Heart left ventricle (tissue), 16 donors: Measurements from ENCODE around the gene SPTB. TPM values are rescaled to one million over a fixed set of nuclear protein-coding genes. Genes with fewer than 3 reads are reported as not detected.
A peak's percentile ranks its signal among the peaks of the same experiment; 100 is the strongest.

Experiments
- ATAC-seq, 4 donors: fragments of 200-7000 bp; cut with Tn5 transposase; one replicate each; pipeline ENCODE4 v1.9.1; 2020 to 2022; ENCODE audit warnings: moderate library complexity in 4 of 4, mild to moderate bottlenecking in 3 of 4, moderate number of reproducible peaks in 1 of 4
- DNase-seq, 5 donors: peaks; one replicate each; pipeline ENCODE4 v3.0.0-alpha.2; 2020
- H3K27ac ChIP-seq, 12 donors: fragments of 200-600 bp; sonication (generic) in 4 of 12; one replicate each; pipeline versions ENCODE4 v1.5.0 to v1.8.0; 2016 to 2022; ENCODE audit warnings: mild to moderate bottlenecking in 2 of 12
- H3K27me3 ChIP-seq, 9 donors: fragments of 200-600 bp; sonication (generic) in 2 of 9; one replicate each; pipeline versions ENCODE4 v1.5.1 to v1.8.0; 2016 to 2022; ENCODE audit warnings: mild to moderate bottlenecking in 3 of 9
- H3K36me3 ChIP-seq, 9 donors: fragments of 200-600 bp; sonication (generic) in 2 of 9; one replicate each; pipeline versions ENCODE4 v1.5.0 to v1.8.0; 2018 to 2022; ENCODE audit warnings: mild to moderate bottlenecking in 2 of 9
- H3K4me1 ChIP-seq, 12 donors: fragments of 200-600 bp; sonication (generic) in 4 of 12; one replicate each; pipeline versions ENCODE4 v1.5.0 to v1.8.0; 2016 to 2022; ENCODE audit warnings: mild to moderate bottlenecking in 3 of 12
- H3K4me3 ChIP-seq, 12 donors: fragments of 200-600 bp; sonication (generic) in 4 of 12; one replicate each; pipeline versions ENCODE4 v1.5.0 to v1.8.0; 2017 to 2022; ENCODE audit warnings: mild to moderate bottlenecking in 9 of 12, moderate library complexity in 4 of 12
- H3K9me3 ChIP-seq, 12 donors: fragments of 200-600 bp; sonication (generic) in 4 of 12; one replicate each; pipeline versions ENCODE4 v1.5.0 to v1.8.0; 2016 to 2022; ENCODE audit warnings: mild to moderate bottlenecking in 1 of 12
- POLR2A ChIP-seq, 2 donors: fragments of 450-650 bp; IDR thresholded peaks; one replicate each; pipeline ENCODE4 v1.6.1; 2017; ENCODE audit warnings: antibody characterized with exemption in 2 of 2, mild to moderate bottlenecking in 2 of 2, moderate library complexity in 2 of 2
- WGBS, 4 donors: extraction: QIAGEN DNeasy Blood & Tissue Kit in 2 of 4; methylation state at CpG; one replicate each; pipeline versions ENCODE4 v1.1.5 to v1.1.7; 2013 to 2018; 5-methylcytosine and 5-hydroxymethylcytosine counted together
- intact Hi-C, 10 donors: fragments of 100-400 bp; cut with DNase I; formaldehyde crosslinking; loops; one replicate each; pipeline versions ENCODE4 v1.11.1 to v1.14.2; 2022
- polyA plus RNA-seq, 2 donors: library from polyadenylated mRNA; stranded (reverse); fragments of 200-250 nt; gene quantifications; one replicate each; pipeline ENCODE4 v1.2.3, GENCODE V29; 2013
- total RNA-seq, 9 donors: library from RNA; depleted of rRNA in 2 of 9; stranded (reverse); fragments of >200 nt in 2 of 9; fragmentation: NEBNext Ultra II Directional in 3 of 9; extraction: Animal tissue kit (Norgen Biotek cat#: 25700) in 3 of 9; gene quantifications; one replicate each; pipeline versions ENCODE4 v1.1.0 to v1.2.4, GENCODE V29; 2016 to 2023
- TF ChIP-seq, protein P1 (sequence below), 12 donors: fragments of 200-600 bp; sonication (generic) in 4 of 12; IDR thresholded peaks; one replicate each; pipeline versions ENCODE4 v1.5.0 to v1.8.0; 2018 to 2022; ENCODE audit warnings: antibody characterized with exemption in 12 of 12, mild to moderate bottlenecking in 5 of 12
- donor health status: ischemic (EF 13 %, LVEDD 7.1; RV severe dilation, severe dysfunction).
- donor health status: healthy with polysubstance abuse.
- donor health status: DM: no; HTN: yes; CAD: no.
- donor health status: DM: no; HTN: no; CAD: no.
- donor health status: ischemic (EF 25% LVEDD 6.9; RV normal size, moderate dysfunction).
- donor health status: ischemic (EF 25% LVEDD 5.7; RV mildly dilated, moderate dysfunction).
- donor health status: healthy.
- donor health status: DM: yes; HTN: yes; CAD: no.
- donor health status: ischemic (EF 35%, LVEDD 5.7; RV mildly dilated, moderate dysfunction).
- donor health status: nonischemic (EF 11% LVEDD 7.7; RV severe dilation, severe dysfunction).
- donor health status: DM: yes; HTN: yes; CAD: no.
- donor health status: PGD.
- donor health status: ischemic (EF 29% LVEDD 5.4; RV normal size, mild dysfunction).
- donor health status: nonischemic (EF 23%, LVEDD 6.1; RV moderate dilation, normal function).

SPTB gene
- total and polyA plus RNA-seq, 11 donors: 60.3 to 195 (median 92.6) TPM

DNA sequence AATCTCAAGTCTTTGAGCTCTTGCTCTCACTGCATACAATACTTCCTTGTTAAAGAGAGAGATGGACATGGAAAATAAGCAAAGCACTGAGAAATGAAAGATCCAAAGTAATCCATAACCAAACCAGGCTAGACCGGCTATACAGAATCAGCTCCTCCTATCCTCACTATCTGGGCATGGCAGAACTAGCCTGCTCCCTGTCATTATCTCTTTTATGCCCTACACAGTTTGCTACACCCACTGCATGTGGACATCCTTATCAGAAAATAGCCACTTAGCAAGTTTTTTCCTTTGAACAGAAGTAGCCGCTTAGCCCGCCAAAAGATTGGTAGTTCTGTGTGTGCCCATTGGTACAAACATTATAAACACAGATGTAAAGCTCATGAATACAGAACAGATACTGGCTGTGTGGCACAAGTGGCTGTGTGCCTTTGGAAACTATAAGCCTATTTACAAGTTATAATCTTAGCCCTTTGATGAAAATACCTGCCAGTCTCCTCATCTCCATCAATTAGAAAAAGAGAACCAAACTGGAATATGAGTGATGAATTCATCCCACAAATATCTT is 34.7 kb downstream of the SPTB start:
- peak overlapping the region in 4 of 12 donors; percentile 13 to 89 (median 40) for H3K27ac ChIP-seq
- 34 to 48% (median 38%) methylated on average over 3 of the region's 3 CpGs for WGBS, 4 donors
- TF ChIP-seq, protein P1, sequence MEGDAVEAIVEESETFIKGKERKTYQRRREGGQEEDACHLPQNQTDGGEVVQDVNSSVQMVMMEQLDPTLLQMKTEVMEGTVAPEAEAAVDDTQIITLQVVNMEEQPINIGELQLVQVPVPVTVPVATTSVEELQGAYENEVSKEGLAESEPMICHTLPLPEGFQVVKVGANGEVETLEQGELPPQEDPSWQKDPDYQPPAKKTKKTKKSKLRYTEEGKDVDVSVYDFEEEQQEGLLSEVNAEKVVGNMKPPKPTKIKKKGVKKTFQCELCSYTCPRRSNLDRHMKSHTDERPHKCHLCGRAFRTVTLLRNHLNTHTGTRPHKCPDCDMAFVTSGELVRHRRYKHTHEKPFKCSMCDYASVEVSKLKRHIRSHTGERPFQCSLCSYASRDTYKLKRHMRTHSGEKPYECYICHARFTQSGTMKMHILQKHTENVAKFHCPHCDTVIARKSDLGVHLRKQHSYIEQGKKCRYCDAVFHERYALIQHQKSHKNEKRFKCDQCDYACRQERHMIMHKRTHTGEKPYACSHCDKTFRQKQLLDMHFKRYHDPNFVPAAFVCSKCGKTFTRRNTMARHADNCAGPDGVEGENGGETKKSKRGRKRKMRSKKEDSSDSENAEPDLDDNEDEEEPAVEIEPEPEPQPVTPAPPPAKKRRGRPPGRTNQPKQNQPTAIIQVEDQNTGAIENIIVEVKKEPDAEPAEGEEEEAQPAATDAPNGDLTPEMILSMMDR (IDR thresholded peaks at IDR 0.05): no peak
- TF ChIP-seq POLR2A (IDR thresholded peaks at IDR 0.05): no peak
- H3K36me3 ChIP-seq: no peaks in the 10 kb centered on the region
- peaks cover 0 to 62% (median 15%) of the 10 kb centered on the region in 12 donors for H3K4me1 ChIP-seq
- DNase-seq (no peak), ATAC-seq (peak in 1 of 4 donors; percentile 12)
- no peak overlapping the region for H3K4me3 ChIP-seq
- no peaks in the 10 kb centered on the region for H3K9me3 ChIP-seq
- intact Hi-C loops: loop anchor here in 5 of 10 donors (5.0 kb wide), 1 partner anchor 32 kb away; the partner anchor contains the start of gene SPTB (in 5 of the 5)
- H3K27me3 ChIP-seq: peaks cover 0 to 4% (median 0%) of the 10 kb centered on the region in 9 donors

- intact Hi-C loops: loop anchor here in 5 of 10 donors (5.0 kb wide), 1 partner anchor 33 kb away; the partner anchor contains the start of gene SPTB (in 5 of the 5)
Measured at GRCh38 chr14:64844272-64844671, 35.4 kb downstream of the SPTB start.

DNA sequence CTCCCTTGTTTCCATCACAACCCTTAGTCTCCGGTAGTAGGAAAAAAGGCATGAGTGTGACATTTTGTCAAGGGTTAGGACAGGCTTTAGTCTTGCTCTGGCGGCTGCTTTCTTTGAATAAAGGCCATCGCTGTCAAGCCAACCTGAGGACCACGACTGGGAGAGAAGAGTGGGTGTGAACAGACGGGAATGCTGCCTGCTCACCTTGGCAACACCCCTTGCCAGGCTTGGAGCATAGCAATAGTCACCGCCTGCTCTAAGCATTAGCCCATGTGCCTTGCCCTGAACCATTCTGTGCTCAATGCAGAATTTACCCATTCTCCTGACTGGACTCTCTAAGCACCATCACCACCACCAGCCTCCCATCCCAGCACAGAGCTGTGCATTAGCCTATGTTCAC is 36.2 kb downstream of the SPTB start:
- no peak for TF ChIP-seq POLR2A (IDR thresholded peaks at IDR 0.05)
- TF ChIP-seq, protein P1 (IDR thresholded peaks at IDR 0.05): no peak
- intact Hi-C loops: loop anchor here in 6 of 10 donors (2.0 to 5.0 kb wide), 2 partner anchors 34 to 35 kb away; partner anchors contain the start of gene SPTB (in 6 of the 6)
- H3K36me3 ChIP-seq: no peaks in the 10 kb centered on the region
- H3K4me1 ChIP-seq: peaks cover 0 to 63% (median 15%) of the 10 kb centered on the region in 12 donors
- 49 to 71% (median 55%) methylated on average over 6 of the region's 6 CpGs for WGBS, 4 donors
- no peaks in the 10 kb centered on the region for H3K9me3 ChIP-seq
- peak overlapping the region in 6 of 12 donors; percentile 12 to 89 (median 76) for H3K27ac ChIP-seq
- H3K4me3 ChIP-seq: no peak overlapping the region
- no peak for ATAC-seq
- H3K27me3 ChIP-seq: peaks cover 0 to 4% (median 0%) of the 10 kb centered on the region in 9 donors
- DNase-seq: no peak

More at GRCh38 chr14:64844272-64844671, 35.4 kb downstream of the SPTB start:
- DNase-seq (no peak), ATAC-seq (no peak)
- Histone ChIP-seq H3K27me3 (peaks cover 0 to 4% (median 0%) of the 10 kb centered on the region in 9 donors), H3K36me3 (no peaks in the 10 kb centered on the region), H3K9me3 (no peaks in the 10 kb centered on the region), H3K4me3 (no peak overlapping the region), H3K27ac (peak overlapping the region in 4 of 12 donors; percentile 13 to 89 (median 75)), H3K4me1 (peaks cover 0 to 63% (median 15%) of the 10 kb centered on the region in 12 donors)
- TF ChIP-seq, protein P1 (IDR thresholded peaks at IDR 0.05): no peak
- WGBS, 4 donors: 52 to 77% (median 60%) methylated on average over 2 of the region's 2 CpGs
